IMR-90 (cell line): ENCODE results near the gene ELANE. TPM values are rescaled to one million over a fixed set of nuclear protein-coding genes. Genes with fewer than 3 reads are reported as not detected.
A peak's percentile ranks its signal among the peaks of the same experiment; 100 is the strongest.

Experiments used
- ATAC-seq: fragments of 200-7000 bp; cut with Tn5 transposase; 2 replicates; pipeline ENCODE4 v1.9.1; 2020; ENCODE audit warnings: low read depth, mild to moderate bottlenecking, moderate library complexity
- BruUV-seq: library from RNA; stranded (reverse); fragments of 400-500 nt; replicated peaks from 2 replicates; lab custom pipeline; 2021; lab: Mats Ljungman, UMichigan
- CTCF ChIA-PET: fragments of 300-600 bp; formaldehyde crosslinking; extraction: SDS; loops from one replicate; lab custom pipeline; 2021; ENCODE audit warnings: antibody characterized with exemption; lab: Yijun Ruan, JAX
- POLR2A ChIA-PET: fragments of 300-600 bp; sonication (Branson Sonifier 250); formaldehyde crosslinking; loops from one replicate; lab custom pipeline; 2022; ENCODE audit warnings: antibody characterized with exemption; ENCODE audit not compliant: unreplicated experiment; lab: Charles Lee
- DNase-seq: peaks from one replicate; pipeline ENCODE4 v3.0.0; 2013
- H2AFZ ChIP-seq: replicated peaks from 2 replicates; pipeline ENCODE3; 2013; ENCODE audit warnings: low read length, mild to moderate bottlenecking; ENCODE audit not compliant: poor library complexity
- H2AK5ac ChIP-seq: 2 replicates; pipeline ENCODE4 v1.6.1; 2013; ENCODE audit warnings: low read depth, low read length, inconsistent platforms
- H2AK9ac ChIP-seq: replicated peaks from 2 replicates; pipeline ENCODE3; 2013; ENCODE audit warnings: mild to moderate bottlenecking, low read depth, low read length, moderate library complexity; ENCODE audit not compliant: poor library complexity
- H2BK120ac ChIP-seq: 2 replicates; pipeline ENCODE4 v1.6.1; 2013; ENCODE audit warnings: low read depth, low read length, inconsistent platforms
- H2BK15ac ChIP-seq: 3 replicates; pipeline ENCODE4 v1.6.1; 2013; ENCODE audit warnings: low read depth, low read length, inconsistent platforms
- H2BK20ac ChIP-seq: 2 replicates; pipeline ENCODE4 v1.6.1; 2013; ENCODE audit warnings: low read depth, mild to moderate bottlenecking, inconsistent platforms, low read length, moderate library complexity
- H2BK5ac ChIP-seq: 2 replicates; pipeline ENCODE4 v1.6.1; 2013; ENCODE audit warnings: mild to moderate bottlenecking, low read depth, low read length, inconsistent platforms; ENCODE audit not compliant: poor library complexity, severe bottlenecking
- H3K14ac ChIP-seq: replicated peaks from 2 replicates; pipeline ENCODE4 v1.6.1; 2013; ENCODE audit warnings: low read depth, low read length, inconsistent platforms
- H3K18ac ChIP-seq: 2 replicates; pipeline ENCODE4 v1.6.1; 2013; ENCODE audit warnings: low read depth, low read length, control low read depth
- H3K23ac ChIP-seq: 2 replicates; pipeline ENCODE4 v1.6.1; 2013; ENCODE audit warnings: low read depth, low read length, inconsistent platforms
- H3K27ac ChIP-seq: 2 replicates; pipeline ENCODE4 v1.5.1; 2013; ENCODE audit warnings: mild to moderate bottlenecking, control low read depth, low read length; ENCODE audit not compliant: insufficient read depth
- H3K27me3 ChIP-seq: 2 replicates; pipeline ENCODE4 v1.6.1; 2013; ENCODE audit warnings: low read length; ENCODE audit not compliant: control insufficient read depth, insufficient read depth
- H3K36me3 ChIP-seq: 2 replicates; pipeline ENCODE4 v1.6.1; 2013; ENCODE audit warnings: low read length, mixed read lengths; ENCODE audit not compliant: control insufficient read depth, insufficient read depth
- H3K4ac ChIP-seq: 2 replicates; pipeline ENCODE4 v1.6.1; 2013; ENCODE audit warnings: low read depth, low read length, inconsistent platforms
- H3K4me1 ChIP-seq: 2 replicates; pipeline ENCODE4 v1.6.1; 2013; ENCODE audit warnings: low read length, mixed read lengths; ENCODE audit not compliant: control insufficient read depth, insufficient read depth
- H3K4me2 ChIP-seq: 2 replicates; pipeline ENCODE4 v1.6.1; 2013; ENCODE audit warnings: low read depth, mild to moderate bottlenecking, control low read depth, low read length, moderate library complexity
- H3K4me3 ChIP-seq: 2 replicates; pipeline ENCODE4 v1.5.1; 2013; ENCODE audit warnings: low read depth, mild to moderate bottlenecking, control low read depth, low read length, moderate library complexity; ENCODE audit not compliant: insufficient read depth
- H3K56ac ChIP-seq: 2 replicates; pipeline ENCODE4 v1.6.1; 2013; ENCODE audit warnings: low read length, inconsistent platforms; ENCODE audit not compliant: insufficient read depth; ENCODE audit errors: extremely low read depth
- H3K79me1 ChIP-seq, 2 experiments: 2 replicates each; pipeline ENCODE4 v1.6.1; 2013; ENCODE audit warnings: low read length in 2 of 2, inconsistent platforms in 1 of 2, low read depth in 1 of 2
- H3K9ac ChIP-seq: 2 replicates; pipeline ENCODE4 v1.6.1; 2013; ENCODE audit warnings: low read depth, low read length, control low read depth
- H3K9me1 ChIP-seq: 2 replicates; pipeline ENCODE4 v1.6.1; 2013; ENCODE audit warnings: low read length, inconsistent platforms; ENCODE audit not compliant: insufficient read depth
- H3K9me3 ChIP-seq: 2 replicates; pipeline ENCODE4 v1.6.1; 2013; ENCODE audit warnings: low read length; ENCODE audit not compliant: control insufficient read depth, insufficient read depth
- H4K20me1 ChIP-seq: 2 replicates; pipeline ENCODE4 v1.6.1; 2013; ENCODE audit warnings: low read length, inconsistent platforms; ENCODE audit not compliant: insufficient read depth
- H4K5ac ChIP-seq: 2 replicates; pipeline ENCODE4 v1.6.1; 2013; ENCODE audit warnings: mild to moderate bottlenecking, low read depth, low read length, control low read depth
- H4K8ac ChIP-seq, 2 experiments: 2 replicates each; pipeline ENCODE4 v1.6.1; 2013; ENCODE audit warnings: low read depth in 2 of 2, low read length in 2 of 2, control low read depth in 1 of 2, inconsistent platforms in 1 of 2
- H4K91ac ChIP-seq: 2 replicates; pipeline ENCODE4 v1.6.1; 2013; ENCODE audit warnings: low read depth, low read length, inconsistent platforms; ENCODE audit not compliant: insufficient read depth
- CEBPB ChIP-seq: IDR thresholded peaks from 2 replicates; pipeline ENCODE4 v1.6.1; 2012; ENCODE audit warnings: low read depth, low read length, improper control_type of control experiment
- MXI1 ChIP-seq: IDR thresholded peaks from 2 replicates; pipeline ENCODE4 v1.6.1; 2012; ENCODE audit warnings: low read depth, mild to moderate bottlenecking, low read length, moderate library complexity, borderline replicate concordance
- RCOR1 ChIP-seq: IDR thresholded peaks from 2 replicates; pipeline ENCODE4 v1.6.1; 2012; ENCODE audit warnings: mild to moderate bottlenecking, low read length, improper control_type of control experiment; ENCODE audit not compliant: insufficient replicate concordance
- WGBS, 2 experiments: methylation state at CpG; one replicate each; pipeline versions ENCODE4 v1.1.5 to v1.1.7; 2013; ENCODE audit warnings: missing lambda C conversion rate in 2 of 2; ENCODE audit not compliant: insufficient read length in 1 of 2; ENCODE audit errors: extremely low coverage in 2 of 2; 5-methylcytosine and 5-hydroxymethylcytosine counted together
- dilution Hi-C: fragments of 300-500 bp; cut with HindIII; formaldehyde crosslinking; loops from one replicate; pipeline ENCODE4 v1.14.3; 2018; ENCODE audit warnings: low sequenced_read_pairs; ENCODE audit not compliant: unreplicated experiment
- in situ Hi-C: fragments of 300-500 bp; cut with MboI; formaldehyde crosslinking; loops from 3 replicates; pipeline ENCODE4 v1.14.3; 2019; ENCODE audit warnings: low sequenced_read_pairs, inconsistent platforms, mixed read lengths
- intact Hi-C: fragments of 100-400 bp; cut with micrococcal nuclease; formaldehyde crosslinking; loops from 2 replicates; pipeline ENCODE4 v1.10.0; 2022
- polyA plus RNA-seq, 3 experiments: library from polyadenylated mRNA; depleted of rRNA; stranded (reverse); fragments of >200 nt; gene quantifications; 2 replicates each; pipeline ENCODE4 v1.2.3, GENCODE V29; 2012; ENCODE audit warnings: low replicate concordance in 1 of 3
- total RNA-seq: library from RNA; depleted of rRNA; stranded (reverse); fragments of >200 nt; gene quantifications from 2 replicates; pipeline ENCODE4 v1.2.3, GENCODE V29; 2012

ELANE gene
- total and polyA plus RNA-seq, 2 of the 4 experiments (the other 2 are of a cell fraction): 0.27 TPM; not detected in 1

- Histone ChIP-seq H4K20me1 (no peaks in the 10 kb centered on the region; the same call in 1 of the 2 replicates), H2AFZ (peak within 1 kb of the TSS; percentile 89), H3K18ac (no peak within 1 kb of the TSS; the same call in 1 of the 2 replicates), H3K9ac (no peak within 1 kb of the TSS), H3K4me3 (peak within 1 kb of the TSS; percentile 59), H2BK120ac (no peak within 1 kb of the TSS), H2BK15ac (no peak within 1 kb of the TSS), H3K79me1 (no peaks in the 10 kb centered on the region), H2BK5ac (no peak within 1 kb of the TSS), H3K4me2 (no peak within 1 kb of the TSS), H4K5ac (no peak within 1 kb of the TSS), H2AK9ac (peak within 1 kb of the TSS; percentile 78), H2BK20ac (no peak within 1 kb of the TSS), H3K27me3 (no peaks in the 10 kb centered on the region), H3K56ac (no peak within 1 kb of the TSS), H3K36me3 (no peaks in the 10 kb centered on the region), H3K23ac (peak within 1 kb of the TSS; percentile 59; the same call in 1 of the 2 replicates), H3K4me1 (peaks cover 3% of the 10 kb centered on the region; the same call in 1 of the 2 replicates), H4K91ac (no peak within 1 kb of the TSS), H3K9me3 (no peaks in the 10 kb centered on the region), H3K4ac (no peak within 1 kb of the TSS), H3K27ac (no peak within 1 kb of the TSS), H3K9me1 (no peaks in the 10 kb centered on the region), H2AK5ac (no peak within 1 kb of the TSS), H4K8ac (no peak within 1 kb of the TSS), H3K14ac (no peak within 1 kb of the TSS)
- CTCF ChIA-PET: no interaction called here
- WGBS, 2 experiments: 60% methylated on average over 1 of the region's 24 CpGs; no CpG with 5 or more reads in 1 of the 2 experiments
- intact Hi-C loops (loop anchor here (5.0 kb wide), 1 partner anchor 87 kb away; no protein-coding TSS in a partner anchor), in situ Hi-C loops (loop anchor here (5.0 kb wide), 1 partner anchor 138 kb away; no protein-coding TSS in a partner anchor), dilution Hi-C loops (no loop called here)
- TF ChIP-seq MXI1: no peak
- no peak for TF ChIP-seq RCOR1
- TF ChIP-seq CEBPB: peak; percentile 23; the same call in 1 of the 2 replicates
- no peak for DNase-seq
- ATAC-seq: no peak
- POLR2A ChIA-PET: no interaction called here
- no TSS peak for BruUV-seq
Observed at GRCh38 chr19:858868-859843, 7.1 kb downstream of the ELANE start, which contains the start of gene CFD. TSS of gene CFD (plus strand) at chr19:859664. CDS start at chr19:859690, 26 bp downstream.
